Measurements from ENCODE around the gene YBEY. TPM values are rescaled to one million over a fixed set of nuclear protein-coding genes. Genes with fewer than 3 reads are reported as not detected.

YBEY gene
- total RNA-seq, 1 donor from 2014 or later: 13.7 TPM

GRCh38 chr21:46254208-46254975 lies 31.8 kb upstream of the YBEY start:
- Mint-ChIP-seq H3K4me1 (peaks cover 47% of the 10 kb centered on the region), H3K9me3 (no peaks in the 10 kb centered on the region), H3K36me3 (ENCODE audit: low read depth) (peaks cover 91% of the 10 kb centered on the region), H3K27me3 (no peaks in the 10 kb centered on the region), H3K27ac (peak overlapping the region; percentile 85), H3K4me3 (peak overlapping the region; percentile 62)
- ATAC-seq (ENCODE audit: low read depth): peak; percentile 58
- ChIA-PET CTCF (interaction anchor here (1.3 to 1.4 kb wide), 2 partner anchors 24 to 110 kb away, joined by 4 read pairs; no protein-coding TSS in a partner anchor), POLR2A (interaction anchor here (0.6 to 1.5 kb wide), 3 partner anchors 23 to 111 kb away, joined by 3 to 5 read pairs (median 3); partner anchors contain the start of gene MCM3AP)
- intact Hi-C loops (cut with micrococcal nuclease): loop anchor here (2.0 to 10.0 kb wide), 2 partner anchors 32 to 110 kb away; partner anchors contain the start of gene YBEY
- TF ChIP-seq CTCF (IDR thresholded peaks at IDR 0.05): no peak
- no peak for DNase-seq

- no peak for DNase-seq
- ChIA-PET CTCF (no interaction called here), POLR2A (no interaction called here)
- H3K27ac Mint-ChIP-seq: peak overlapping the region; percentile 85
- no peak overlapping the region for H3K4me3 Mint-ChIP-seq
- peaks cover 85% of the 10 kb centered on the region for H3K36me3 Mint-ChIP-seq (ENCODE audit: low read depth)
- TF ChIP-seq CTCF (IDR thresholded peaks at IDR 0.05): no peak
- H3K9me3 Mint-ChIP-seq: no peaks in the 10 kb centered on the region
- intact Hi-C loops (cut with micrococcal nuclease): loop anchor here (2.0 to 10.0 kb wide), 2 partner anchors 32 to 110 kb away; partner anchors contain the start of gene YBEY
- H3K27me3 Mint-ChIP-seq: no peaks in the 10 kb centered on the region
- no peak for ATAC-seq (ENCODE audit: low read depth)
- H3K4me1 Mint-ChIP-seq: peaks cover 42% of the 10 kb centered on the region
These were observed 31.0 kb upstream of the YBEY start for GRCh38 chr21:46255166-46255565.

GRCh38 chr21:46255758-46256337 lies 30.3 kb upstream of the YBEY start:
- Mint-ChIP-seq H3K27me3 (no peaks in the 10 kb centered on the region), H3K27ac (peak overlapping the region; percentile 30), H3K4me3 (no peak overlapping the region), H3K36me3 (ENCODE audit: low read depth) (peaks cover 84% of the 10 kb centered on the region), H3K4me1 (peaks cover 35% of the 10 kb centered on the region), H3K9me3 (no peaks in the 10 kb centered on the region)
- intact Hi-C loops (cut with micrococcal nuclease): loop anchor here (2.0 to 10.0 kb wide), 2 partner anchors 31 to 111 kb away; partner anchors contain the start of gene YBEY
- CTCF ChIA-PET: no interaction called here
- no peak for DNase-seq
- TF ChIP-seq CTCF (IDR thresholded peaks at IDR 0.05): no peak
- ATAC-seq (ENCODE audit: low read depth): no peak
- POLR2A ChIA-PET: no interaction called here

- no peak overlapping the region for H3K27ac Mint-ChIP-seq
- ChIA-PET CTCF (no interaction called here), POLR2A (no interaction called here)
- DNase-seq (no peak), ATAC-seq (ENCODE audit: low read depth) (no peak)
- H3K27me3 Mint-ChIP-seq: no peaks in the 10 kb centered on the region
- H3K4me3 Mint-ChIP-seq: no peak overlapping the region
- no peak for TF ChIP-seq CTCF (IDR thresholded peaks at IDR 0.05)
- H3K4me1 Mint-ChIP-seq: peaks cover 30% of the 10 kb centered on the region
- peaks cover 84% of the 10 kb centered on the region for H3K36me3 Mint-ChIP-seq (ENCODE audit: low read depth)
- no peaks in the 10 kb centered on the region for H3K9me3 Mint-ChIP-seq
- intact Hi-C loops (cut with micrococcal nuclease): loop anchor here (10.0 kb wide), 1 partner anchor 112 kb away; no protein-coding TSS in a partner anchor
These were observed 29.6 kb upstream of the YBEY start for GRCh38 chr21:46256501-46256994.
